ENCODE results near the gene NOX3.
"Not testable (repeated sequence)": the region's sequence is repeated elsewhere in the genome, so short reads cannot be mapped to it uniquely, and the experiment has no call there.

NOX3 gene

GRCh38 chr6:155455766-155456165 is at the start of gene NOX3:
Gene NOX3, minus strand, starts transcription at chr6:155455839. Its CDS starts 39 bp downstream, at chr6:155455800.
- H3K4me3 Mint-ChIP-seq = no peak within 1 kb of the TSS
- H3K27ac Mint-ChIP-seq = no peak within 1 kb of the TSS
- H3K9me3 Mint-ChIP-seq = no peaks in the 10 kb centered on the region
- H3K4me1 Mint-ChIP-seq (ENCODE audit: low read depth) = no peaks in the 10 kb centered on the region
- no peaks in the 10 kb centered on the region for H3K36me3 Mint-ChIP-seq (ENCODE audit: low read depth)
- H3K27me3 Mint-ChIP-seq = no peaks in the 10 kb centered on the region
- intact Hi-C loops (cut with micrococcal nuclease) = no loop called here

DNA sequence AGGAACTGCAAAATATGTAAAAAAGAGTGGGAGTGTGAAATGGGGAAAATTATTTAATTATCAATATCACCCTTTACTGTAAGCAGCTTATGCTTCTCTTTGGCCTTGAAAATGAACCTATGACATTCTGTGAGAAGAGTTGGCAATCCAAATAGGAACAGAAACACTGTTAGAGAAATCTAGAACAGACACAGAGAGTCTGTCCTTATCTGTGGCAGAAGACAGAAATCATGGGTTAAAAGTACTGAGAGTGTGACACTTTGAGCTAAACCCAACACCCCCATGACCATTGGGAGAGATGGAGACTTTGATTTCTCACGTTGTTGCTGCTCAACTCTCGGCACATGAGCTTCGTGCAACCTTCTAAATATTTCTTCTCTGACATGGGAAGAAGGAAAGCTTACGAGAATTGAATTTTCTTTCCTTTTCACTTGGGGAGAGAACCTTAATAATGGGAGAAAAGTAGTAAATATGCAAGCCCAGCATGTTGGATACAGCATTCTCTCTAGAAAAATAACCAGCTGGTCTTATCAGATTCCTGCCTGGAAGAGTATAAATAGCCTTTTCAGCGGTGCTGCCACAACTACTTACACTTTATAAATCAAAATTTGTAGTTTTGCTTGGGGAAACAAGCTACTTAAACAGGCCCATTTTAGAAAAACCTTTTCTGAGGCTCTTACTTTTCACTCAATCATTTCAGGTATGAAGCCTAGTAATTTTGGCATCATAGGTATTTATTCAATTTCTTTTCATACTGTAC is 49.4 kb upstream of the NOX3 start:
- Mint-ChIP-seq H3K36me3 (ENCODE audit: low read depth) (no peaks in the 10 kb centered on the region), H3K4me3 (no peak overlapping the region), H3K27me3 (no peaks in the 10 kb centered on the region), H3K27ac (no peak overlapping the region), H3K9me3 (peaks cover 9% of the 10 kb centered on the region), H3K4me1 (ENCODE audit: low read depth) (no peaks in the 10 kb centered on the region)
- intact Hi-C loops (cut with micrococcal nuclease) = no loop called here

DNA sequence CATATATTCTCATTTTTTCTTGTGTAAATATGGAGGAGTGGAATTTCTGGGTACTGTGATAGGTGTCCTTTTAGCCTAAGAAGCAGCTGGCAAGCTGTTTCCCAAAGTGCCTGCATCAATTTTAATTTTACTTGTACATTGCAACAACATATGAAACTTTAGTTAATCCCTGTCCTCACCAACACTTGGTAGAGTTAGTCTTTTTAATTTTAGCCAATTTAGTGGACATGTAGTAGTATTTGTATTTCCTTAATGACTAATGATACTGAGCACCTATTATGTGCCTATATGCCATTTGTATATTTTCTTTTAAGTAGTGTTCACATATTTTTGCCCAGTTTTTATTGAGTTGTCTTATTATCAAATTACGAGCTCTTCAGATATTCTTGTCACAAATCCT is 46.8 kb upstream of the NOX3 start:
- Mint-ChIP-seq H3K4me1 (ENCODE audit: low read depth) (no peaks in the 10 kb centered on the region), H3K4me3 (no peak overlapping the region), H3K27ac (no peak overlapping the region), H3K36me3 (ENCODE audit: low read depth) (no peaks in the 10 kb centered on the region), H3K9me3 (peaks cover 9% of the 10 kb centered on the region), H3K27me3 (no peaks in the 10 kb centered on the region)
- intact Hi-C loops (cut with micrococcal nuclease) = no loop called here

DNA sequence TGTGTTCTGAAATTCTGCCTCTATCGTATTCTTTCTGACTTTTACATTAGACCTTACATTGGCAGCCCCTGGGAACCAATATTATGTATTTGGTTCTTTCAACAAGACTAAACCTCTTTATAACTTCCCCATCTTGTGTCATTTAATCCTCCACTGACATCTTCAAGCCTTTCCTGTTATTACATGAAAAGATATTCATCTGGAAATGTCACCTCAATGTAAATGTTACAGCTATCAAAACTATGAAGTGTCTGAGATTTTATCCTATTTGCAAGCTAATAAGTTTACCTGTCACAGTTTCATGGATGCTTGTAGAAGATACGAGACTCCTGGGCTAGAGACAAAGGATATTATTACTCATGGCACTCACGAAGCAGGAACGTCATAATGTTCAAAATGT is 43.9 kb upstream of the NOX3 start:
- Mint-ChIP-seq H3K27me3 (no peaks in the 10 kb centered on the region), H3K27ac (no peak overlapping the region), H3K4me1 (ENCODE audit: low read depth) (no peaks in the 10 kb centered on the region), H3K4me3 (no peak overlapping the region), H3K36me3 (ENCODE audit: low read depth) (no peaks in the 10 kb centered on the region), H3K9me3 (peaks cover 9% of the 10 kb centered on the region)
- intact Hi-C loops (cut with micrococcal nuclease) = no loop called here

DNA sequence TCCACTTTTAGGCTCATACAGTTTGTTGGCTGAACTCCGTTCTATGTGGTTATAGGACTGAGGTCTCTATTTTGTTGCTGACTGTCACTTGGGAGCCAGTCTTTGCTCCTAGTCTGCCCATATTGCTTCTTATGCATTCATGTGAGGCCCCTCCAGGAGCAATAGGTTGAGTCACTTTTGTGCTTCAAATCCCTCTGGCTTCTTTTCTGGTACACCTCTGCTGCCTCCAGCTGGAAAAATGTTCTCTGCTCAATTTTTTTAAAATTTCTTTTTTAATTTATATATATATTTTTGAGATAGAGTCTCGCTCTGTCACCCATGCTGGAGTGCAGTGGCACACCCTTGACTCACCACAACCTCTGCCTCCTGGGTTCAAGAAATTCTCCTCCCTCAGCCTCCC is 42.7 kb upstream of the NOX3 start:
- Mint-ChIP-seq H3K4me3 (no peak overlapping the region), H3K27me3 (no peaks in the 10 kb centered on the region), H3K36me3 (ENCODE audit: low read depth) (no peaks in the 10 kb centered on the region), H3K9me3 (peaks cover 3% of the 10 kb centered on the region), H3K4me1 (ENCODE audit: low read depth) (no peaks in the 10 kb centered on the region), H3K27ac (no peak overlapping the region)
- intact Hi-C loops (cut with micrococcal nuclease) = no loop called here

DNA sequence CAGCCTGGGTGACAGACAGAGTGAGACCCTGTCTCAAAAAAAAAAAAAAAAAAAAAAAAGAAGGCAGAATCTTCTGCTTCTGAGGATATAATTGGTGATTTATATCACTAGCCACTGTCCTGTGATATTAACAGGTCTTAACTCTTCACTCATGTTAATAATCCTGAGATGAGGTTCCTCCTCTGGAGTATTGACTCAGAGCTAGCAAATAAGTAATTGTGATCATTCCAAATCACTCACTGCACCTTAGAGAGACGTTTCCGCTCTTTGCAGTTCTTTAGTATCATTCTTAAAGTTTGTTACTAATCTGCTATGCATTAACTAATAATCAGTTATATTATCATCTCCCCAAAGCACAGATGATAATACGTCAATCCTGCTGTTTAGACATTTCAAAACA is 41.6 kb upstream of the NOX3 start:
- Mint-ChIP-seq H3K27me3 (no peaks in the 10 kb centered on the region), H3K36me3 (ENCODE audit: low read depth) (no peaks in the 10 kb centered on the region)

DNA sequence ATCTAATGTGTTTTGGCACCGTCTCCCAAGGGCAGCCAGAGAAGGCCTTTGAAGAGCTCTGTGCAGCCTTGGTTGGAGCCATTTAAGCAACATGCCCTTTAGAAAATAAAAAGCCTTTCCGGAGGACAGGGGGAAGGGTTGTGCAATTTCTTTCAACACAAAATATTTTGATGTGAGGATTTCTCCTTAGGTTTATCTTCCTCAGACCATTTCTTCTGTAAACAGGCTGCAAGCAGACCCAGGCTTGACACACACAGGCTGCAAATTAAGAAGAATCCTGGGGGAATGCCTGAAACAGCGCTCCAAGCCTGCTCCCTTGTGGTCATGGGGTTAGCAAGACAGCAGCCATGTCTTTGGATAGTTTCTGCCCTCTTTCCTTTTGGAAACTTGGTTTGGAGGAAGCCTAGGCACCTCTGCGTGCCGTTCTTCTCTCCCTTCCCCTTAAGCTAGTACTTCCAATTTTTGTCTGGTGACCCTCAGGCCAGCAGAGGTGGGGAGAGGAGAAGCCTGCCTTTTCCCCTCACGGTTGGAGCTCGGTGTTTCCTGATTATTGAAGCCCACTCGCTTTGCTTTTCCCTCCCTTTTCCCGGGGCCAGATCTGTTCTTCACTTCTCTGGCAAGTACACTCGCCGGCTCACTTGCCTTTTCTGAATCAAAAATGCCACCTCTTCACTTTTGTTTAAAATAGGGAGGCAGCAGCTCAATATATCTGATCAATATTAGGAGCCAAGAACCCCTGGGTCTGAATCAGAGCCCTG is 39.6 kb upstream of the NOX3 start:
- no peaks in the 10 kb centered on the region for H3K4me1 Mint-ChIP-seq (ENCODE audit: low read depth)
- H3K9me3 Mint-ChIP-seq = no peaks in the 10 kb centered on the region
- no peaks in the 10 kb centered on the region for H3K36me3 Mint-ChIP-seq (ENCODE audit: low read depth)
- no peak overlapping the region for H3K27ac Mint-ChIP-seq
- no peak overlapping the region for H3K4me3 Mint-ChIP-seq
- intact Hi-C loops (cut with micrococcal nuclease) = no loop called here
- H3K27me3 Mint-ChIP-seq = no peaks in the 10 kb centered on the region

More for the DNA sequence above, 41.6 kb upstream of the NOX3 start:
- Mint-ChIP-seq H3K4me3 (no peak overlapping the region), H3K9me3 (no peaks in the 10 kb centered on the region), H3K4me1 (ENCODE audit: low read depth) (no peaks in the 10 kb centered on the region), H3K27ac (no peak overlapping the region)
- intact Hi-C loops (cut with micrococcal nuclease) = no loop called here

DNA sequence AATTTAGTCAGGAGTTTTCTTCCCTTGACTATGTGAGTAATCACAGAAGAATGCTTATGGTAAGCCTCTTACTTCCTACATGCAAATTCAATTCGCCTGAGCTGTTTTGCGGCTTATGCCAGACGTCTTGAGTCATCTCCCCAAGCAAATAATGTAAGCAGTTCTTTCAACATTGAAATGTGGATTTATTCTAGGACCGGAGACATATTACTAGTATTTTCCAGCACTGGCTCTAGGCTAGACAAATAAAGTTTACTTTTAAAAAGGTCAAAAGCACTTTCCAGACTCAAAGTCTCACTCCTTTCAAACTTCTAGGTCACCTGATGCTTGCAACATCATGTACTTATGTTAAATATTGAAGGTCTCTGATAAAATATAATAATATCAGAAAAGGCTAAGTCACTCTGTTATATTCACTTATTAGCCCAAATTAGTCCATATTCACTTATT is 38.1 kb upstream of the NOX3 start:
- Mint-ChIP-seq H3K27me3 (no peaks in the 10 kb centered on the region), H3K4me1 (ENCODE audit: low read depth) (no peaks in the 10 kb centered on the region), H3K27ac (no peak overlapping the region), H3K9me3 (no peaks in the 10 kb centered on the region), H3K36me3 (ENCODE audit: low read depth) (no peaks in the 10 kb centered on the region), H3K4me3 (no peak overlapping the region)
- intact Hi-C loops (cut with micrococcal nuclease) = no loop called here

GRCh38 chr6:155493026-155493693 is 37.5 kb upstream of the NOX3 start:
- Mint-ChIP-seq H3K27ac (no peak overlapping the region), H3K27me3 (no peaks in the 10 kb centered on the region), H3K4me3 (no peak overlapping the region), H3K9me3 (no peaks in the 10 kb centered on the region), H3K36me3 (ENCODE audit: low read depth) (no peaks in the 10 kb centered on the region), H3K4me1 (ENCODE audit: low read depth) (no peaks in the 10 kb centered on the region)
- intact Hi-C loops (cut with micrococcal nuclease) = no loop called here

- H3K4me1 Mint-ChIP-seq (ENCODE audit: low read depth) = no peaks in the 10 kb centered on the region
- no peak overlapping the region for H3K4me3 Mint-ChIP-seq
- H3K27ac Mint-ChIP-seq = no peak overlapping the region
- H3K36me3 Mint-ChIP-seq (ENCODE audit: low read depth) = no peaks in the 10 kb centered on the region
- no peaks in the 10 kb centered on the region for H3K27me3 Mint-ChIP-seq
- intact Hi-C loops (cut with micrococcal nuclease) = no loop called here
- no peaks in the 10 kb centered on the region for H3K9me3 Mint-ChIP-seq
These were observed 36.6 kb upstream of the NOX3 start for GRCh38 chr6:155492061-155492735.

DNA sequence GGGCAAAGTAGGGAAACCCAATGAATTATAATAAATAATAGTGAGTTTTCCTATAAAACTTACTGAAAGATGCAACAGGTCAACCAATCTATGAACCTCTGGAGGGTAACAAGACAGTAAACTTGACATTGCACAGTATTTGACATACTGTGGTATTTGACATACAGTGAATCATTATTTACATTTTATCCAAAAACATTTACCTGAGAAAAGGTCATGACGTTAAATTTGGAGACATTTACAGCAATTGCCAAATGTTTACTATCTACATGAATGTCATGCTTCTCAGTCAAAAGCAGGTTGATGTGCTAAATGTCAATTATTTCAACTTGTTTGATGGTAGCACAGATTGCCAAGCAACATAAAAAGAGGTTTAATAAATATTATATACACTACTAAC is 35.8 kb upstream of the NOX3 start:
- no peaks in the 10 kb centered on the region for H3K9me3 Mint-ChIP-seq
- no peak overlapping the region for H3K27ac Mint-ChIP-seq
- no peak overlapping the region for H3K4me3 Mint-ChIP-seq
- no peaks in the 10 kb centered on the region for H3K36me3 Mint-ChIP-seq (ENCODE audit: low read depth)
- no peaks in the 10 kb centered on the region for H3K27me3 Mint-ChIP-seq
- intact Hi-C loops (cut with micrococcal nuclease) = no loop called here
- H3K4me1 Mint-ChIP-seq (ENCODE audit: low read depth) = no peaks in the 10 kb centered on the region

GRCh38 chr6:155488197-155488596 is 32.6 kb upstream of the NOX3 start:
- H3K36me3 Mint-ChIP-seq (ENCODE audit: low read depth); H3K4me3 Mint-ChIP-seq; H3K27me3 Mint-ChIP-seq; H3K4me1 Mint-ChIP-seq (ENCODE audit: low read depth); H3K27ac Mint-ChIP-seq; H3K9me3 Mint-ChIP-seq; intact Hi-C loops (cut with micrococcal nuclease): not testable (repeated sequence)

DNA sequence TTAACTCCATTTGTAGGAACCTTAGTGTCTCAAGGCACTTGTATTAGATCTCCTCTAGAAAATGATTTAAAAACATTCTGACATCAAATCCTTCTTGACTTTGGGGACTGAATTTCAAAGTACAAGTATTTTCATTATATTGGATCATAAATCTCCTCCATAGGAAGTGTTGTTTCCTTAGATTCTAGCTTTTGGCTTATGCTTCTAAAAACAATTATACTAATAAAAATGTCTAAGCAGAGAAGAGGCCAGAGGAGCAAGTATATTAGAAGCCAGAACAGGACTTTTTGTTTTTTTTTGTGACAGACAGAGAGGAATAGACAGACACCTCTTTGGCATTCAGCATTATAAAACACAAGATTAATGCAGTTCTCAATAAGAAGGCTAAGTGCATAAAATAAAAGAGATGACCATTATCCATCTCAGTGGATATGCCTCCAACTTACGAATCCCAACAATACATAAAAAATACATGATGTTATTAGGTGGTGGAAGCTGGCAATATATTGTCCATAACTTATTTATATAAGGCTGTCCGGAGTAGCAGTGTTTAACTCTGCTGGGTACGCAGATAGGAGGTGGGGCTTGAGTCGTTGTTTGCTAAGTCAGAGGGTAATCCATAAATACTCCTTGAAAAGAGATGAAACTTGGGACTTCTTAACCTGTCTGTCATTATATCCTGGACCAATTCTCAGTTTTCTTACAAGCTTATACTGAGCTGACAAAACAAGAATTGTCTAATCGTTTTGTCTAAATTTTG is 31.9 kb upstream of the NOX3 start:
- H3K4me1 Mint-ChIP-seq (ENCODE audit: low read depth) = no peaks in the 10 kb centered on the region
- H3K9me3 Mint-ChIP-seq = peaks cover 6% of the 10 kb centered on the region
- no peak overlapping the region for H3K4me3 Mint-ChIP-seq
- H3K27ac Mint-ChIP-seq = no peak overlapping the region
- H3K27me3 Mint-ChIP-seq = no peaks in the 10 kb centered on the region
- intact Hi-C loops (cut with micrococcal nuclease) = no loop called here
- H3K36me3 Mint-ChIP-seq (ENCODE audit: low read depth) = no peaks in the 10 kb centered on the region

Data from dendritic cell treated with granulocyte-macrophage colony-stimulating factor and Interleukin-4, amounts not matched to agents 40 ng/mL and 50 ng/mL, for 4 days (primary cell).